ENCODE data around the gene CEP85L. TPM values are rescaled to one million over a fixed set of nuclear protein-coding genes. Genes with fewer than 3 reads are reported as not detected.

Gene CEP85L
- total and polyA plus RNA-seq, 2 of the 13 experiments (the other 11 are each of a cell fraction or from before 2014, with no cell fraction given) = 0.44 to 1.7 TPM

DNA sequence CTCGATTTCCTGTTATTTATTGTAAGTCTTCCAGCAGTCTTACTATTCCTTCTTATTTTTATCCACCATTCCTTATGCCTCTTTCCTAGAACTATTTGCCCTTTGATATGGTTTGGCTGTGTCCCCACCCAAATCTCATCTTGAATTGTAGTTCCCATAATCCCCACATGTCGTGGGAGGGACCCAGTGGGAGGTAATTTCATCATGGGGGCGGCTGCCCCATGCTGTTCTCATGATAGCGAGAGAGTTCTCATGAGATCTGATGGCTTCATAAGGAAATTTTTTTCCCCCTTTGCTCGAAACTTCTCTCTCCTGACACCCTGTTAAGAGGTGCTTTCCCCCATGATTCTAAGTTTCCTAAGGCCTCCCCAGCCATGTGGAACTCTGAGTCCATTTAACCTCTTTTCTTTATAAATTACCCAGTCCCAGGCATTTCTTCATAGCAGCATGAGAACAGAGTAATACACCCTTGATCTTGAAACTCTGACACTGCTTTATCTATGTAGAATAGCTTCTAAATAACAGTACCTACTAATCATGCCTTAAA is 54.5 kb downstream of the CEP85L start:
- ChIA-PET CTCF (ENCODE audit: low intra/inter-chr PET ratio, low total read pairs) (no interaction called here), POLR2A (no interaction called here)
- WGBS (ENCODE audit: low lambda C conversion rate) = 24% methylated on average over 5 of the region's 5 CpGs
- intact Hi-C loops (cut with micrococcal nuclease; ENCODE audit: unreplicated experiment) = loop anchor here (5.0 kb wide), 1 partner anchor 1040 kb away; no protein-coding TSS in a partner anchor
- H3K79me2 ChIP-seq (ENCODE audit: insufficient read depth, low read length) = no peaks in the 10 kb centered on the region
- H3K27ac ChIP-seq (ENCODE audit: extremely low read length, insufficient read depth, low read length) = no peak overlapping the region
- in situ Hi-C loops (cut with HindIII; ENCODE audit: extremely low pct_ligation_motif_present, low pct_unique_long_range_greater_than_20kb) = loop anchor here (25.0 kb wide), 2 partner anchors 610 to 760 kb away; no protein-coding TSS in a partner anchor
- H2AFZ ChIP-seq (ENCODE audit: low read length) = no peak overlapping the region
- no peaks in the 10 kb centered on the region; the same call in 1 of the 2 replicates for H4K20me1 ChIP-seq (ENCODE audit: insufficient read depth, low read length)
- H3K4me1 ChIP-seq (ENCODE audit: insufficient read depth, low read length) = no peaks in the 10 kb centered on the region
- no peak overlapping the region for H3K4me3 ChIP-seq (replicated peaks in 1 of 3; ENCODE audit: insufficient read depth in 1 of 3, low read depth in 2 of 3, low read length in 3 of 3)
- H3K4me2 ChIP-seq (ENCODE audit: low read depth, low read length) = no peak overlapping the region
- ATAC-seq = no peak
- FAIRE-seq = no peak
- BruUV-seq (replicated peaks) = no TSS peak
- no peak overlapping the region for H3K9ac ChIP-seq (ENCODE audit: insufficient read depth, low read depth, low read length)
- no peaks in the 10 kb centered on the region for H3K9me3 ChIP-seq (ENCODE audit: low read length)
- no peak for DNase-seq (ENCODE audit: low spot score)
- no peaks in the 10 kb centered on the region for H3K36me3 ChIP-seq (replicated peaks in 1 of 2; ENCODE audit: control insufficient read depth in 1 of 2, insufficient read depth in 2 of 2, low read length in 2 of 2)
- no peaks in the 10 kb centered on the region for H3K27me3 ChIP-seq (ENCODE audit: control insufficient read depth in 1 of 2, insufficient read depth in 2 of 2, low read length in 2 of 2)
- TF ChIP-seq ZNF432 (CRISPR knock-in tag; IDR thresholded peaks at IDR 0.05; ENCODE audit: borderline replicate concordance) = no peak
- no peak for TF ChIP-seq FOXK2 (IDR thresholded peaks at IDR 0.05)
- TF ChIP-seq SRF (IDR thresholded peaks at IDR 0.05; ENCODE audit: low read depth, low read length) = no peak
- TF ChIP-seq HDAC1 (CRISPR knock-in tag; IDR thresholded peaks at IDR 0.05) = no peak

DNA sequence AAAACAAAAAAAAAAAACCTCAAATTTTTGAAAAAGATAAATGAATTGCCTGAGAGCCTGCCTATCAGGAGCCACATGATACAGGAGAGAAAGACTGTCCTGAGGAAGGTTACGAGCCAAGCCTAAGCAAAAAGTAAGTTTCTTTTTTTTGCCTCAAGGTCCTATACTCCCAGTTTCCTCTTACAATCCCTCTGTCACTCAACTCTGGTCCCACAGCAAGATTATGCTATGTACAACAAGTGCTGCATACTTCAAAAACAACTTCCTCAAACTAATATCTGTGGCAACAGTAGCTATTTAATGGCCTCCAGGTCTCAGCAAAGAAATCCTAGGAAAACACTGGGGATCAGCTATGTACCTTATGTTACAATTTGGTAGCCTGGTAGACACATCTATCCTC is 56.5 kb downstream of the CEP85L start:
- Histone ChIP-seq H3K9me3 (ENCODE audit: low read length) (no peaks in the 10 kb centered on the region), H2AFZ (ENCODE audit: low read length) (no peak overlapping the region), H3K4me1 (ENCODE audit: insufficient read depth, low read length) (no peaks in the 10 kb centered on the region), H3K27me3 (ENCODE audit: control insufficient read depth in 1 of 2, insufficient read depth in 2 of 2, low read length in 2 of 2) (no peaks in the 10 kb centered on the region), H3K79me2 (ENCODE audit: insufficient read depth, low read length) (no peaks in the 10 kb centered on the region), H3K9ac (ENCODE audit: insufficient read depth, low read depth, low read length) (no peak overlapping the region), H4K20me1 (ENCODE audit: insufficient read depth, low read length) (no peaks in the 10 kb centered on the region; the same call in 1 of the 2 replicates), H3K4me2 (ENCODE audit: low read depth, low read length) (no peak overlapping the region), H3K27ac (ENCODE audit: extremely low read length, insufficient read depth, low read length) (no peak overlapping the region), H3K36me3 (replicated peaks in 1 of 2; ENCODE audit: control insufficient read depth in 1 of 2, insufficient read depth in 2 of 2, low read length in 2 of 2) (no peaks in the 10 kb centered on the region), H3K4me3 (replicated peaks in 1 of 3; ENCODE audit: insufficient read depth in 1 of 3, low read depth in 2 of 3, low read length in 3 of 3) (no peak overlapping the region)
- TF ChIP-seq, protein P1, sequence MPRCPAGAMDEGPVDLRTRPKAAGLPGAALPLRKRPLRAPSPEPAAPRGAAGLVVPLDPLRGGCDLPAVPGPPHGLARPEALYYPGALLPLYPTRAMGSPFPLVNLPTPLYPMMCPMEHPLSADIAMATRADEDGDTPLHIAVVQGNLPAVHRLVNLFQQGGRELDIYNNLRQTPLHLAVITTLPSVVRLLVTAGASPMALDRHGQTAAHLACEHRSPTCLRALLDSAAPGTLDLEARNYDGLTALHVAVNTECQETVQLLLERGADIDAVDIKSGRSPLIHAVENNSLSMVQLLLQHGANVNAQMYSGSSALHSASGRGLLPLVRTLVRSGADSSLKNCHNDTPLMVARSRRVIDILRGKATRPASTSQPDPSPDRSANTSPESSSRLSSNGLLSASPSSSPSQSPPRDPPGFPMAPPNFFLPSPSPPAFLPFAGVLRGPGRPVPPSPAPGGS (CRISPR knock-in tag; IDR thresholded peaks at IDR 0.05) = no peak
- TF ChIP-seq SMAD9 (CRISPR knock-in tag; IDR thresholded peaks at IDR 0.05) = no peak
- no peak for TF ChIP-seq PAF1 (CRISPR knock-in tag; IDR thresholded peaks at IDR 0.05)
- TF ChIP-seq, protein P2, sequence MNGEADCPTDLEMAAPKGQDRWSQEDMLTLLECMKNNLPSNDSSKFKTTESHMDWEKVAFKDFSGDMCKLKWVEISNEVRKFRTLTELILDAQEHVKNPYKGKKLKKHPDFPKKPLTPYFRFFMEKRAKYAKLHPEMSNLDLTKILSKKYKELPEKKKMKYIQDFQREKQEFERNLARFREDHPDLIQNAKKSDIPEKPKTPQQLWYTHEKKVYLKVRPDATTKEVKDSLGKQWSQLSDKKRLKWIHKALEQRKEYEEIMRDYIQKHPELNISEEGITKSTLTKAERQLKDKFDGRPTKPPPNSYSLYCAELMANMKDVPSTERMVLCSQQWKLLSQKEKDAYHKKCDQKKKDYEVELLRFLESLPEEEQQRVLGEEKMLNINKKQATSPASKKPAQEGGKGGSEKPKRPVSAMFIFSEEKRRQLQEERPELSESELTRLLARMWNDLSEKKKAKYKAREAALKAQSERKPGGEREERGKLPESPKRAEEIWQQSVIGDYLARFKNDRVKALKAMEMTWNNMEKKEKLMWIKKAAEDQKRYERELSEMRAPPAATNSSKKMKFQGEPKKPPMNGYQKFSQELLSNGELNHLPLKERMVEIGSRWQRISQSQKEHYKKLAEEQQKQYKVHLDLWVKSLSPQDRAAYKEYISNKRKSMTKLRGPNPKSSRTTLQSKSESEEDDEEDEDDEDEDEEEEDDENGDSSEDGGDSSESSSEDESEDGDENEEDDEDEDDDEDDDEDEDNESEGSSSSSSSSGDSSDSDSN (CRISPR knock-in tag; IDR thresholded peaks at IDR 0.05) = no peak
- TF ChIP-seq ZNF572 (CRISPR knock-in tag; IDR thresholded peaks at IDR 0.05) = no peak
- no peak for TF ChIP-seq U2AF1 (optimal IDR thresholded peaks at IDR 0.05; ENCODE audit: low read depth, low read length)
- no peak for TF ChIP-seq ZBTB20 (CRISPR knock-in tag; IDR thresholded peaks at IDR 0.05; ENCODE audit: borderline replicate concordance, low read depth)
- no TSS peak for BruUV-seq (replicated peaks)
- POLR2A ChIA-PET = interaction anchor here (0.7 kb wide), 1 partner anchor 125 kb away, joined by 3 read pairs; no protein-coding TSS in a partner anchor
- no peak for FAIRE-seq
- in situ Hi-C loops (cut with HindIII; ENCODE audit: extremely low pct_ligation_motif_present, low pct_unique_long_range_greater_than_20kb) = loop anchor here (25.0 kb wide), 2 partner anchors 608 to 758 kb away; no protein-coding TSS in a partner anchor
- no peak for DNase-seq (ENCODE audit: low spot score)
- CTCF ChIA-PET (ENCODE audit: low intra/inter-chr PET ratio, low total read pairs) = no interaction called here
- WGBS (ENCODE audit: low lambda C conversion rate) = 69% methylated on average over 1 of the region's 1 CpG
- intact Hi-C loops (cut with micrococcal nuclease; ENCODE audit: unreplicated experiment) = loop anchor here (5.0 kb wide), 1 partner anchor 1042 kb away; no protein-coding TSS in a partner anchor
- no peak for ATAC-seq

Measured in HepG2 (cell line).